RCC 7860 (cell line): ENCODE results near the gene FOXG1.

ENCODE experiments used
- DNase-seq: peaks from one replicate; pipeline ENCODE4 v3.0.0-alpha.2; 2015; ENCODE audit warnings: low spot score
- FAIRE-seq: peaks from 2 replicates; lab custom pipeline; 2012; peaks lifted over from hg19 to GRCh38; lab: Jason Lieb, UNC

Gene FOXG1

GRCh38 chr14:28774764-28775735 is 8.5 kb downstream of the FOXG1 start:
- no peak for FAIRE-seq

GRCh38 chr14:28776482-28777266 is 10.1 kb downstream of the FOXG1 start:
- FAIRE-seq = no peak
- no peak for DNase-seq

More at GRCh38 chr14:28774764-28775735, 8.5 kb downstream of the FOXG1 start:
- no peak for DNase-seq

- no peak for DNase-seq
- FAIRE-seq = no peak
Measured at GRCh38 chr14:28777471-28778137, 11.0 kb downstream of the FOXG1 start.

- no peak for FAIRE-seq
Measured at GRCh38 chr14:28778138-28779117, 11.8 kb downstream of the FOXG1 start.

GRCh38 chr14:28779456-28779855 is 12.9 kb downstream of the FOXG1 start:
- FAIRE-seq = no peak
- no peak for DNase-seq

More at GRCh38 chr14:28778138-28779117, 11.8 kb downstream of the FOXG1 start:
- DNase-seq = no peak

GRCh38 chr14:28780843-28781820 is 14.5 kb downstream of the FOXG1 start:
- DNase-seq (no peak), FAIRE-seq (no peak)

- FAIRE-seq = no peak
- DNase-seq = no peak
Measured at GRCh38 chr14:28782301-28782700, 15.7 kb downstream of the FOXG1 start.

GRCh38 chr14:28783664-28784063 is 17.1 kb downstream of the FOXG1 start:
- DNase-seq (no peak), FAIRE-seq (no peak)

GRCh38 chr14:28784096-28785048 is 17.8 kb downstream of the FOXG1 start:
- DNase-seq (no peak), FAIRE-seq (no peak)

- DNase-seq = no peak
- no peak for FAIRE-seq
Measured at GRCh38 chr14:28785096-28785952, 18.7 kb downstream of the FOXG1 start.

- FAIRE-seq = no peak
- DNase-seq = no peak
Measured at GRCh38 chr14:28807518-28807917, 40.9 kb downstream of the FOXG1 start.

- FAIRE-seq = no peak
- no peak for DNase-seq
Measured at GRCh38 chr14:28813810-28814209, 47.2 kb downstream of the FOXG1 start.
